Measurements from ENCODE around the gene RAB40C.
"Not testable (repeated sequence)": the region's sequence is repeated elsewhere in the genome, so short reads cannot be mapped to it uniquely, and the experiment has no call there.

Gene RAB40C

DNA sequence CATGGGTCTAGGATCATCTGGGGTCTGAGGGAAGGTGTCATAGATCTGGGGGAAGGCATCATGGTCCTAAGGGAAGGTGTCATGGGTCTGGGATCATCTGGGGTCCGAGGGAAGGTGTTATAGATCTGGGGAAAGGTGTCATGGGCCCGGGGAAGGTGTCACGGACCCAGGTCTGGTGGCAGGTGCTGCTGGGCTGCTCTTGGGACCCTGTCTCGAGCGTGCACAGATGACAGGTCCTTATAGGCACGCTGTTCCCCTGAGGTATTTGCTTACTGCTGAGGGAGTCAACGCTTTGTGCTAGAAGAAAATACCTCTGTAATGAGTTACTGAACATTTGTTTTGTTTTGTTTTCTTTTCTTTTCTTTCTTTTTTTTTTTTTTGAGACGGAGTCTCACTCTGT, 1.4 kb downstream of the RAB40C start:
- no peak for DNase-seq

DNA sequence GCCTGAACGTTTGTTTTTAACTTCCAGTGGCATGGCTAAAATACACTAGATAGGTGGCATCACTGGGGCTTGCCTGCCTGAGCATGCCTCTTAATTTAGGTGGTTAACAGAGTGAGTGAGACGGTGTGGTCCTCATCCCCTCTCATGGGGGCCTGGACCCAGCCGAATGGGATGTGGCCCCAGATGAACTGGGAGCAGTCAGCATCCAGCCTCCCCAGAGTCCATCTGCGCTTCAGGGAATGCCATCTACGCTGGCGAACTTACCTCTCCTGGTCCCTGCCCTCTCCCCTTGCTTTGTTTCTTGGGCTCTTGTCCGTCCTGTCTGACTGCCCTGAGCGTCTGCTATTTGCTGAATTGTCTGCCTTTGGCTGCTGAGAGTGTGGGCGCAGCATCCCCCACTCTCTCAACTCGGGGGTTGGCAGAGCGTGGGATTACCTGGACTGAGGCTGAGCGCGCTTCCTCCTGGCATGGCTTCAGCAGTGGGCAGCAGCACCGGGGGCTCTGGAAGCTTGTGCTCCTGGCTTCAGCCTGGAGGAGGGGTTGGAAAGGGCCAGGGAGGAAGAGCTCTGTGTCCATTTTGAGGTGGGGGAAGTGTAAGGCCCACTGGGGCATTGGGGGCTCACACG, 2.1 kb downstream of the RAB40C start:
- no peak for DNase-seq

- DNase-seq = peak; percentile 86
These were observed 2.8 kb downstream of the RAB40C start for GRCh38 chr16:592518-593306.

GRCh38 chr16:593406-593805, 3.5 kb downstream of the RAB40C start:
- DNase-seq = peak; percentile 74 to 75

DNA sequence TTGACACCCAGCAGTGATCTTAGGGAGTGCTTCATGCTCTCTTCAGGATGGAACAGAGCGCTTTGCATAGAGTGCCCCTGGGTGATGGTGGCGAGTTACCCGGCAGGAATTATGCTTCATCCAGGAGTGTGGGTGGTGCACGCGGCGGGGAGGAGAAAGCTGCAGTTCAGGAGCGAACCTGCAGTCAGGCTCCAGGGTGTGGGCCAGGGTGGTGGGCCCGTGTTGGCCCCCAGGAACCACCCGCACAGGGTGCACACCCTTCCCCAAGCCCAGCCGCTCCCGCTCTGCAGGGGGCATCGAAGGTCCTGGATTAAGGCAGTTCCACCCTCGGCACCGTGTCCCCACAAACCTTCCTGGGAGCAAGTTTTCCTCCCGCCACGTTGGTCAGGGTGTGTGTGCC, 3.9 kb downstream of the RAB40C start:
- no peak for DNase-seq

GRCh38 chr16:595094-595528, 5.2 kb downstream of the RAB40C start:
- no peak for DNase-seq

DNA sequence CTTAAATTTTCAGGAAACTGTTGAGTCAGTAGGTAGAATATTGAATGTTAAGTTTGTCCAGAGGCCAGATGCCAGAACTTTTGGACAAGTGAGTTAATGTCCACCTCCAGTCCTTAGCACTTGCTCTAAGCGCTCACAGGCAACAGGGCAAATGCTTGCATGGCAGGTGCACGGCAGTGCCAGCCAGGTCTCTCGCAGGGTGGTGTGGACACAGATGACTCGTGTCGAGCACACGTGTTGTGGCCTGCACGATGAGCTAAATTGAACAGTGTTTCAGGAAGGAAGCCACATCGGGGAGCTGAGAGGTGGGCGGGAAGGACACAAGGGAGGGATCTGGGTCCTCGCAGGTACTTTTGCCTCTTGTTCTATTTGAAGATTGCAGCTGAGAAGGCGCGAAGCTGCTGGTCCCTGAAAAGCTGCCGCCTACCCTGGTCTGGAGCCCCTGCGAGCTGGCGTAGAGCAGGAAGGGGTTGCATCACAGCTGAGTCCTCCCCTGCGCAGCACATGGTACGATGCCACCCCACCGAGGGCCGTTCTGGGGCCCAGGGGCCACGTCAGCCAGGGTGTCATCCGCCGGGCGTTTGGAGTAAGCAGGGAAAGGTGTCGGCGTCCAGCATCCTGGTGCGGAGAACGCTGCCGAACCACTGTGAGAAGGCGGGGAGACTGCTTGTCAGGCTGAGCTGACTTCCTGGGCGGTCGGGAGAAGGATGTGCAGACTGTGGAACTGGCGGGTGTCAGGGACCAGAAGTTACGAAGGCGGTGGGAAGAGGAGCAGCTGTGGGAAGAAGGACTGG, 6.3 kb downstream of the RAB40C start:
- DNase-seq = no peak

DNA sequence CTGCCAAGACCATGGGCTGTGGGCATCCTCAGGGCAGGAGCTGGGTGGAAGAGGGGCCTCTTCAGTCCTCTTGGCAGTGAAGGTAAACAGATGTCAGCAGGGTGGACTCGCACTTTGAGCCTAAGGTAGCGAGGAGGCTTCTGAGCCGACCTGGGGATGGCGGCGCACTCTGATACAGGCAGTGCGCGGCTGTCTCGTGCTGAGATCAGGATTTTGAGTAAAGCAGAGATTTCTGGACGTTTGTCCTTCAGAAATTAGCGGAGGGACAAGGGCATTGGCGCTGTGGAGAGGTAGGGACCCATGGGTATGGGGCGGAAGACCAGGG, 6.8 kb downstream of the RAB40C start:
- no peak for DNase-seq

- not testable (repeated sequence) for DNase-seq
These were observed 7.8 kb downstream of the RAB40C start for GRCh38 chr16:597655-598054.

- no peak for DNase-seq
These were observed 9.2 kb downstream of the RAB40C start for GRCh38 chr16:598823-599739.

DNA sequence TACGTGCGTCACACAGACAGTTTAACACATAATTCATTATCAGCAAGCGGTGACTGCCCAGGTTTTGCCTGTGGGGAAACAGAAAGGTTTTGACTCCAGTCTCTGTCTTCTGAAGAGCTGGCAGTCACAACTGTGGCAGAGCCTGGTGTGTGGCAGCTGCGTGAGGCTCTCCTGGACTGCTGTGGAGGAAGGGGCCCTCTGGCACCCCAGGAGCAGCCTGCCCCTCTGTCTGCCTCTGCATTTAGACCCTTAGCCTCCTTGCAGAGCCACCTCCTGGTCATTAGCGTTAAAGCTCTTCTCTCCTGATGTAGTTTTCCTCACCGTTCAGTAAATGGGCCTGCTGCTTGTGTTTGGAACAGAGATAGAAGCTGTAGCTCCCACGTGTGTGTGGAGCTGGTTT, 10.9 kb downstream of the RAB40C start:
- no peak for DNase-seq

- no peak for DNase-seq
These were observed 14.1 kb downstream of the RAB40C start for GRCh38 chr16:603933-604332.

DNA sequence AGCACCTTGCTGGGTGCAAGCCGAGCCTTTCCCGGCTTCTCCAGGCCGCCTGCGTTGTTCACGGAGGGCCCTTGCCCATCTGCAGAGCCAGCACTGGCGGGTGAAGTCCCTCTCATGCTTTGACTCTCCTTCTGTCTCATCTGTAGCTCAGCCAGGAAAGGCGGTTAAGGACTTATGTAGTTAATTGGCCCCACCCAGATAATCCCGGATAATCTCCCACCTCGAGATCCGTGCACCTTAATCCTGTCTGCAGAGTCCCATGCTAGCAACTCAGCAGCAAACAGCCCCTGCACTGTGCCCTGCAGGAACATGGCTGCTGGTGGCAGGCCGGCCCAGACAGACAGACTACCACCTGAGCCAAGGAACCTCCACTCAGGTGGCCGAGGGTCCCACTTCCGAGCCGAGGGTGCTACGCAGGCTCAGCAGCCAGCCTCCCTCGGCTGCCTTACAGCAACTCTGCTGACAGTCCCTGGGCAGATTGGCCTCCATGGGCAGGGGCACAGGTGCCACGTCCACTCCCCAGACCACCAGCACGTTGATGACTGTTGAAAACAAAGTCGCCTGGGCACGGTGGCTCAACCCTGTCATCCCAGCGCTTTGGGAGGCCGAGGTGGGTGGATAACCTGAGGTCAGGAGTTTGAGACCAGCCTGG, 16.9 kb downstream of the RAB40C start:
- no peak for DNase-seq

DNA sequence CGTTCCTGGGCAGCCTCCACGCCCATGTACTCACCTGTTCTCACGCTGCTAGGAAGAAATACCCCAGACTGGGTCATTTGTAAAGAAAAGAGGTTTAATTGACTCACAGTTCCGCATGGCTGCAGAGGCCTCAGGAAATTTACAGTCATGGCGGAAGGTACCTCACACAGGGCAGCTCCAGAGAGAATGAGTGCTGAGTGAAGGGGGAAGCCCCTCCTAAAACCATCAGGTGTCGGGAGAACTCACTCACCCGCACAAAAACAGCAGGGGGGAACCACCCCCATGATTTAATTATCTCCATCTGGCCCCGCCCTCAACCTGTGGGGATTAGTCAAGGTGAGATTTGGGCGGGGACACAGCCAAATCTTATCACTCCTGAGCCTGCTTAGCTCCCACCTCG, 18.2 kb downstream of the RAB40C start:
- no peak for DNase-seq

DNA sequence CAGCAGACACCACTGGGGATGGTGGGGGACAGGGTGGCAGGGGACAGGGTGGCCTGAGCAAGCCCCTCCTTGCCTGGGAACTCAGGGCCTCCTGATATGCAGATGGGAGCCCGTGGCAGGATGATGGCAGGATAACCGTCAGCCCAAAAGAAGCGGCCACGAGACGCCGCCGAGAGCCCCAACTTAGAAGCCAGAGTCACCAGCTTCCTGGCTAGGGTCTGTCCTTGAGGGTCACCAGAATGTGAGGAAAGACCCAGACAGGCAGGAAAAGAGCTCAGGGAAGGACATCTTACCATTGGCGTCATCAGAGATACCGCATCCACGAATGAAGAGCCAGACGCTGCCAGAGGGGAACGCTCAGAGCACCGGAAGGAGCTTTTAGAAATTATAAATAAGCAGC, 19.4 kb downstream of the RAB40C start:
- no peak for DNase-seq

- no peak for DNase-seq
These were observed 20.1 kb downstream of the RAB40C start for GRCh38 chr16:609984-610383.

- DNase-seq = no peak
These were observed 20.9 kb downstream of the RAB40C start for GRCh38 chr16:610513-611381.

- no peak for DNase-seq
These were observed 25.3 kb downstream of the RAB40C start for GRCh38 chr16:615122-615521.

DNA sequence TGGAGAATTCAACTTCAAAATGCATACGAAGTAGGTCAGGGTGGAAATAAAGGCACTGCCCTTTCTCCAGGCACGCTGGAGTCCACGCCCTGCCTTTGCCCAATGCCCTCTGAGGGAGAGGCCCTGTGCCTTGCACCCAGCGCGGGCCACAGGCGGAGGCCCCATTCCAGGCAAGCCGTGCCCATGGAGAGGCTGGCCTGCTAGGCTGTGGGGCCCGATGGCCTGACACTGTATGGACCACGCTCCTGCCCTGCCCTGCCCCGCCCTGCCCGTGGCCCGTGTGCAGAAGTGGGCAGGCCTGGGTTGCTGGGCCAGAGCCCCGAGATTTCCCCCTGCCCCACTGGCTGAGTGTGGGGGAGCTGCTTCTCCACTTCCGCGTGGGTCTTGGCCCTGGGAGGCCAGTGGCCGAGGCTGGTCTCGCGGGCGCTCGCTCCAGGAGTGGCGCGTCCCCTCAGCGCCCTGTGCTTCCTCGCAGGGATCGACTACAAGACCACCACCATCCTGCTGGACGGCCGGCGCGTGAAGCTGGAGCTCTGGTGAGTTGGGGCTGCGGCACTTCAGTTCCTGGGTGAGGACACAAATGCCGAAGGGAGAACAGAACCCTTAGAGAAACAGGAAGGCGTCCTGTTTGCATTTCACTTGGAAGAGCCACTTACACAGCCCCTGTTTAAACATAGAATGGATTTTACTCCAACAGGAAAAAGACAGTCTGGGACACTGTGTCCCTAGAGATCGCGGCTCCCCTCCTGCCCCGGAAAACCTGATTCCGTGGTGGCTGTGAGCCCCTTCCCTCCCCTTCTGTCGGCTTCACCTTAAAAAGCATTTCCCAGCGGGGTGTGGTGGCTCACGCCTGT, 27.1 kb downstream of the RAB40C start:
- DNase-seq = no peak

GRCh38 chr16:617855-618254, 28.0 kb downstream of the RAB40C start:
- no peak for DNase-seq
